SK-N-SH (cell line): ENCODE measurements around the gene ZNF512B. TPM values are rescaled to one million over a fixed set of nuclear protein-coding genes. Genes with fewer than 3 reads are reported as not detected.
A peak's percentile ranks its signal among the peaks of the same experiment; 100 is the strongest.

Experiments used
- CTCF ChIA-PET: fragments of 300-600, 350-600 bp; formaldehyde crosslinking; extraction: SDS; loops from one replicate; lab custom pipeline; 2021; lab: Yijun Ruan, JAX
- POLR2A ChIA-PET: fragments of 350-600 bp; sonication (Branson Sonifier 250); formaldehyde crosslinking; extraction: SDS; loops from one replicate; lab custom pipeline; 2020; ENCODE audit warnings: antibody characterized with exemption, inconsistent platforms; lab: Yijun Ruan, JAX
- DNase-seq: peaks from one replicate; pipeline ENCODE4 v3.0.0; 2012
- H2AFZ ChIP-seq: fragments of 200-600 bp; sonication (generic); 2 replicates; pipeline ENCODE4 v1.8.1; 2016; ENCODE audit warnings: antibody characterized with exemption, mild to moderate bottlenecking, low read depth
- H3F3A ChIP-seq: fragments of 200-600 bp; sonication (generic); replicated peaks from 2 replicates; pipeline ENCODE3; 2016; ENCODE audit warnings: antibody characterized with exemption, mild to moderate bottlenecking; ENCODE audit not compliant: insufficient read depth
- H3K27ac ChIP-seq, 2 experiments: fragments of 200-500 bp in 1 of 2; fragments of 200-600 bp in 1 of 2; sonication (Bioruptor generic) in 1 of 2; sonication (generic), shearing (Covaris generic) in 1 of 2; 2 replicates each; pipeline versions ENCODE4 v1.5.1 to v1.6.1; 2014 to 2016; ENCODE audit warnings: low read depth in 2 of 2, inconsistent platforms in 1 of 2, low read length in 1 of 2, mild to moderate bottlenecking in 1 of 2, mixed read lengths in 1 of 2
- H3K27me3 ChIP-seq: fragments of 200-600 bp; sonication (generic), shearing (Covaris generic); 2 replicates; pipeline ENCODE4 v1.6.1; 2016; ENCODE audit warnings: mixed run types; ENCODE audit not compliant: insufficient read depth
- H3K36me3 ChIP-seq, 2 experiments: fragments of 200-500 bp in 1 of 2; fragments of 200-600 bp in 1 of 2; sonication (Bioruptor generic) in 1 of 2; sonication (generic) in 1 of 2; replicated peaks in 1 of 2; 2 replicates each; pipeline versions ENCODE3 to v1.5.1; 2014 to 2016; ENCODE audit warnings: low read length in 1 of 2, mild to moderate bottlenecking in 1 of 2; ENCODE audit not compliant: insufficient read depth in 2 of 2, control insufficient read depth in 1 of 2
- H3K4me1 ChIP-seq, 2 experiments: fragments of 200-500 bp in 1 of 2; fragments of 200-600 bp in 1 of 2; sonication (Bioruptor generic) in 1 of 2; sonication (generic), shearing (Covaris generic) in 1 of 2; 2 replicates each; pipeline versions ENCODE4 v1.5.1 to v1.6.1; 2014 to 2016; ENCODE audit warnings: low read depth in 1 of 2, low read length in 1 of 2, mixed run types in 1 of 2; ENCODE audit not compliant: insufficient read depth in 2 of 2, control insufficient read depth in 1 of 2
- H3K4me2 ChIP-seq: fragments of 200-600 bp; sonication (generic), shearing (Covaris generic); 2 replicates; pipeline ENCODE4 v1.6.1; 2017; ENCODE audit warnings: mixed run types
- H3K4me3 ChIP-seq, 2 experiments: fragments of 200-500 bp in 1 of 2; fragments of 200-600 bp in 1 of 2; sonication (Bioruptor generic) in 1 of 2; sonication (generic), shearing (Covaris generic) in 1 of 2; 2 replicates each; pipeline versions ENCODE4 v1.5.1 to v1.8.1; 2014 to 2016; ENCODE audit warnings: low read depth in 2 of 2, inconsistent platforms in 1 of 2, low read length in 1 of 2, mild to moderate bottlenecking in 1 of 2, mixed read lengths in 1 of 2, moderate library complexity in 1 of 2
- H3K79me2 ChIP-seq: fragments of 200-600 bp; sonication (generic); 2 replicates; pipeline ENCODE4 v1.8.1; 2017; ENCODE audit warnings: mild to moderate bottlenecking; ENCODE audit not compliant: insufficient read depth
- H3K9ac ChIP-seq: fragments of 200-600 bp; sonication (generic); 2 replicates; pipeline ENCODE4 v1.6.1; 2017; ENCODE audit warnings: mixed run types
- H3K9me2 ChIP-seq: fragments of 200-600 bp; sonication (generic); 2 replicates; pipeline ENCODE4 v1.6.1; 2017; ENCODE audit warnings: mixed run types
- H3K9me3 ChIP-seq: fragments of 200-600 bp; sonication (generic); 2 replicates; pipeline ENCODE4 v1.6.1; 2017; ENCODE audit warnings: mixed run types, mild to moderate bottlenecking, moderate library complexity
- H4K20me1 ChIP-seq: fragments of 200-600 bp; sonication (generic); 2 replicates; pipeline ENCODE4 v1.6.1; 2017; ENCODE audit warnings: mild to moderate bottlenecking, mixed run types; ENCODE audit not compliant: insufficient read depth
- CHD2 ChIP-seq: fragments of 150-350 bp; IDR thresholded peaks from 2 replicates; pipeline ENCODE4 v1.6.1; 2018; ENCODE audit warnings: low read length; ENCODE audit not compliant: partially characterized antibody
- CTCF ChIP-seq: fragments of 200-600 bp; sonication (generic); IDR thresholded peaks from 2 replicates; pipeline ENCODE4 v1.6.1; 2017; ENCODE audit warnings: antibody characterized with exemption, mild to moderate bottlenecking, moderate library complexity
- ELF1 ChIP-seq: IDR thresholded peaks from 2 replicates; pipeline ENCODE4 v1.4.0; 2012
- EP300 ChIP-seq, 2 experiments: IDR thresholded peaks; 2 replicates each; pipeline versions ENCODE4 v1.4.0 to v1.6.1; 2012; ENCODE audit warnings: borderline replicate concordance in 1 of 2, low read depth in 1 of 2, low read length in 1 of 2
- EZH2phosphoT487 ChIP-seq: fragments of 200-600 bp; sonication (generic); IDR thresholded peaks from 2 replicates; pipeline ENCODE4 v1.6.1; 2017; ENCODE audit warnings: low read depth, mixed run types, mild to moderate bottlenecking, antibody characterized with exemption, moderate library complexity, borderline replicate concordance
- FOSL2 ChIP-seq: IDR thresholded peaks from 2 replicates; pipeline ENCODE4 v1.4.0; 2012; ENCODE audit warnings: low read depth, mild to moderate bottlenecking, moderate library complexity, borderline replicate concordance
- FOXJ3 ChIP-seq: sonication (generic); formaldehyde crosslinking; IDR thresholded peaks from 2 replicates; pipeline ENCODE4 v1.5.1; 2020; ENCODE audit warnings: mild to moderate bottlenecking, missing genetic modification reagents
- FOXM1 ChIP-seq: IDR thresholded peaks from 2 replicates; pipeline ENCODE4 v1.4.0; 2012; ENCODE audit warnings: low read depth, mild to moderate bottlenecking
- GABPA ChIP-seq: IDR thresholded peaks from 2 replicates; pipeline ENCODE4 v1.4.0; 2012; ENCODE audit warnings: low read depth, mild to moderate bottlenecking
- JUND ChIP-seq: IDR thresholded peaks from 2 replicates; pipeline ENCODE4 v1.4.0; 2012
- MAX ChIP-seq: IDR thresholded peaks from 2 replicates; pipeline ENCODE4 v1.4.0; 2012; ENCODE audit warnings: low read depth
- MEF2A ChIP-seq: IDR thresholded peaks from 2 replicates; pipeline ENCODE4 v1.4.0; 2012; ENCODE audit warnings: low read depth, borderline replicate concordance
- MXI1 ChIP-seq: IDR thresholded peaks from 2 replicates; pipeline ENCODE4 v1.6.1; 2012; ENCODE audit warnings: mild to moderate bottlenecking, low read depth, low read length, improper control_type of control experiment
- NFIC ChIP-seq: IDR thresholded peaks from 2 replicates; pipeline ENCODE4 v1.4.0; 2012; ENCODE audit warnings: borderline replicate concordance
- NRF1 ChIP-seq: IDR thresholded peaks from 2 replicates; pipeline ENCODE4 v1.6.1; 2012; ENCODE audit warnings: low read depth, mild to moderate bottlenecking, low read length
- PBX3 ChIP-seq: IDR thresholded peaks from 2 replicates; pipeline ENCODE4; 2012
- RCOR1 ChIP-seq: fragments of 150-350 bp; IDR thresholded peaks from 2 replicates; pipeline ENCODE4 v1.6.1; 2017; ENCODE audit warnings: antibody characterized with exemption, low read length
- REST ChIP-seq: IDR thresholded peaks from 2 replicates; pipeline ENCODE4 v1.6.1; 2012; ENCODE audit warnings: mild to moderate bottlenecking, low read depth, low read length, moderate library complexity
- RFX5 ChIP-seq: IDR thresholded peaks from 2 replicates; pipeline ENCODE4 v1.6.1; 2012; ENCODE audit warnings: mild to moderate bottlenecking, improper control_type of control experiment, low read length
- SIN3A ChIP-seq: IDR thresholded peaks from 2 replicates; pipeline ENCODE4 v1.6.1; 2012; ENCODE audit warnings: low read depth, mild to moderate bottlenecking, low read length, moderate library complexity, borderline replicate concordance
- SMC3 ChIP-seq: IDR thresholded peaks from 2 replicates; pipeline ENCODE4 v1.6.1; 2012; ENCODE audit warnings: low read depth, low read length, improper control_type of control experiment
- TAF1 ChIP-seq: IDR thresholded peaks from 2 replicates; pipeline ENCODE4 v1.6.1; 2012; ENCODE audit warnings: low read depth, mild to moderate bottlenecking, low read length, moderate library complexity, borderline replicate concordance
- TCF12 ChIP-seq: IDR thresholded peaks from 2 replicates; pipeline ENCODE4 v1.4.0; 2012
- TEAD4 ChIP-seq: IDR thresholded peaks from 2 replicates; pipeline ENCODE4 v1.4.0; 2012; ENCODE audit warnings: mild to moderate bottlenecking, borderline replicate concordance; ENCODE audit not compliant: insufficient read depth
- USF1 ChIP-seq: IDR thresholded peaks from 2 replicates; pipeline ENCODE4 v1.4.0; 2012; ENCODE audit warnings: low read depth, borderline replicate concordance
- YY1 ChIP-seq: IDR thresholded peaks from 2 replicates; pipeline ENCODE4 v1.4.0; 2012; ENCODE audit warnings: low read depth, mild to moderate bottlenecking
- WGBS: methylation state at CpG from one replicate; pipeline ENCODE4 v1.1.6; 2017; ENCODE audit warnings: low lambda C conversion rate; 5-methylcytosine and 5-hydroxymethylcytosine counted together
- polyA plus RNA-seq, 3 experiments: library from polyadenylated mRNA; depleted of rRNA; stranded (reverse); fragments of >200 nt; gene quantifications; 2 replicates each; pipeline ENCODE4 v1.2.3, GENCODE V29; 2012

ZNF512B gene
- polyA plus RNA-seq, 1 of the 3 experiments (the other 2 are of a cell fraction): 11.8 TPM

- ChIA-PET CTCF (interaction anchor here (0.7 to 3.9 kb wide), 39 partner anchors 9 to 452 kb away, joined by 3 to 41 read pairs (median 4); partner anchors contain the start of genes ARFRP1, C20orf204, GMEB2 and NPBWR2), POLR2A (interaction anchor here (0.6 to 3.4 kb wide), 8 partner anchors 23 to 353 kb away, joined by 3 to 18 read pairs (median 4); partner anchors contain the start of genes ARFRP1, GMEB2, TCEA2 and TNFRSF6B)
- Histone ChIP-seq H3K9me2 (no peaks in the 10 kb centered on the region), H3K79me2 (peaks cover 33% of the 10 kb centered on the region), H3K9ac (no peak within 1 kb of the TSS), H4K20me1 (no peaks in the 10 kb centered on the region), H3K9me3 (no peaks in the 10 kb centered on the region), H3K36me3 (peaks cover 10 to 12% of the 10 kb centered on the region in 2 experiments), H2AFZ (peak within 1 kb of the TSS; percentile 75), H3K27me3 (no peaks in the 10 kb centered on the region), H3K4me1 (peaks cover 12 to 24% of the 10 kb centered on the region in 2 experiments), H3K4me3 (peak within 1 kb of the TSS; percentile 65 to 77), H3K4me2 (peak within 1 kb of the TSS; percentile 90), H3K27ac (peak within 1 kb of the TSS; percentile 84 to 89; a peak in 3 of 4 replicates), H3F3A (peaks cover 11% of the 10 kb centered on the region)
- WGBS: 16% methylated on average over 20 of the region's 52 CpGs
- peak; percentile 85 for DNase-seq
- no peak for TF ChIP-seq USF1
- 0 out of 2 replicates have a peak, but pooled peaks have one; percentile 30 for TF ChIP-seq TAF1
- no peak for TF ChIP-seq EZH2phosphoT487
- TF ChIP-seq CHD2: no peak
- TF ChIP-seq NRF1: no peak
- no peak for TF ChIP-seq SMC3
- no peak for TF ChIP-seq GABPA
- TF ChIP-seq REST: no peak
- TF ChIP-seq FOSL2: no peak
- no peak for TF ChIP-seq SIN3A
- TF ChIP-seq ELF1: no peak
- TF ChIP-seq TCF12: no peak
- no peak for TF ChIP-seq EP300 (IDR thresholded peaks at IDR 0.05; ENCODE audit: borderline replicate concordance in 1 of 2, low read depth in 1 of 2, low read length in 1 of 2)
- TF ChIP-seq NFIC: peak; percentile 75
- TF ChIP-seq FOXJ3: no peak
- no peak for TF ChIP-seq MEF2A
- TF ChIP-seq FOXM1: no peak
- no peak for TF ChIP-seq RFX5
- TF ChIP-seq RCOR1: no peak
- TF ChIP-seq JUND: no peak
- no peak for TF ChIP-seq CTCF
- peak; percentile 62; the same call in 1 of the 2 replicates for TF ChIP-seq MXI1
- TF ChIP-seq YY1: no peak
- TF ChIP-seq TEAD4: no peak
- 0 out of 2 replicates have a peak, but pooled peaks have one; percentile 34 for TF ChIP-seq MAX
- no peak for TF ChIP-seq PBX3
Measured at GRCh38 chr20:63979557-63980316, 10.0 kb upstream of the ZNF512B start, which contains the start of gene SAMD10. Gene SAMD10 (minus strand): TSS chr20:63979642. CDS start chr20:63979467, 175 bp downstream.
